ENCODE results near the gene MYL10. TPM values are rescaled to one million over a fixed set of nuclear protein-coding genes. Genes with fewer than 3 reads are reported as not detected.

MYL10 gene
- not detected in 2 replicates for total RNA-seq

DNA sequence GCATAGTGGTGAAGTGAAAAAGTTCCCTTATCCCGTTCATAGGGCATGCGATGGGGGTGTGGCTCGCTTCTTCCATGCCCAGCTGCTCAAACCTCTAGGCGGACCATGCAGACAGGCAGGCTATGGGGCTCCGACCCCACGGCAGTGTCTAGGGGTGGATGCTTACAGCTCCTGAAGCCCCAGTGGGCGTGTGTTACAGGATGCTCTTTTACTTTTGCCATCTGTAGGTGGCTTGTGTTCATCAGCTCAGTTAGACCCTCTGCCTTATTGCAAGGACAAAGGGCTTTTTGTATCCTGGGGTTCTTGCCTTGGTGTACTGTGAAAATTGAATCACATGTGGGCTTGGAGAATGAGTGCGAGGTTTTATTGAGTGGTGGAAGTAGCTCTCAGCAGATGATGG is at the start of gene MYL10:
TSS of gene MYL10 (minus strand) at position 126 of the 400 bp plus-strand sequence. CDS start 178 bp downstream, outside the sequence.

Other genes with a start within 250 kb of the MYL10 start
- 80.8 and 136 TPM in 2 replicates for gene CUX1, start 188.3 kb upstream of the MYL10 start, total RNA-seq